Fibroblast of lung (primary cell): Measurements from ENCODE around the gene TMEM117.

Experiments used
- EZH2 ChIP-seq: IDR thresholded peaks from 2 replicates; pipeline ENCODE4 v1.5.1; 2012; ENCODE audit warnings: low read length, control low read depth, mild to moderate bottlenecking; ENCODE audit errors: missing control alignments
- TF ChIP-seq, protein P1 (sequence below), 2 donors: IDR thresholded peaks in 1 of 2; conservative IDR thresholded peaks in 1 of 2; 1 replicate in 1 of 2; 2 replicates in 1 of 2; pipeline ENCODE4 v1.5.1; 2011 to 2012; ENCODE audit warnings: low read length in 2 of 2, control low read depth in 1 of 2, inconsistent platforms in 1 of 2, low read depth in 1 of 2, mild to moderate bottlenecking in 1 of 2

GRCh38 chr12:43797561-43798217 is 38.2 kb upstream of the TMEM117 start:
- TF ChIP-seq, protein P1, sequence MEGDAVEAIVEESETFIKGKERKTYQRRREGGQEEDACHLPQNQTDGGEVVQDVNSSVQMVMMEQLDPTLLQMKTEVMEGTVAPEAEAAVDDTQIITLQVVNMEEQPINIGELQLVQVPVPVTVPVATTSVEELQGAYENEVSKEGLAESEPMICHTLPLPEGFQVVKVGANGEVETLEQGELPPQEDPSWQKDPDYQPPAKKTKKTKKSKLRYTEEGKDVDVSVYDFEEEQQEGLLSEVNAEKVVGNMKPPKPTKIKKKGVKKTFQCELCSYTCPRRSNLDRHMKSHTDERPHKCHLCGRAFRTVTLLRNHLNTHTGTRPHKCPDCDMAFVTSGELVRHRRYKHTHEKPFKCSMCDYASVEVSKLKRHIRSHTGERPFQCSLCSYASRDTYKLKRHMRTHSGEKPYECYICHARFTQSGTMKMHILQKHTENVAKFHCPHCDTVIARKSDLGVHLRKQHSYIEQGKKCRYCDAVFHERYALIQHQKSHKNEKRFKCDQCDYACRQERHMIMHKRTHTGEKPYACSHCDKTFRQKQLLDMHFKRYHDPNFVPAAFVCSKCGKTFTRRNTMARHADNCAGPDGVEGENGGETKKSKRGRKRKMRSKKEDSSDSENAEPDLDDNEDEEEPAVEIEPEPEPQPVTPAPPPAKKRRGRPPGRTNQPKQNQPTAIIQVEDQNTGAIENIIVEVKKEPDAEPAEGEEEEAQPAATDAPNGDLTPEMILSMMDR (conservative IDR thresholded peaks at IDR 0.05 in 1 of 2, IDR thresholded peaks at IDR 0.05 in 1 of 2; ENCODE audit: low read depth in 1 of 2, low read length in 2 of 2), result no peak
- no peak for TF ChIP-seq EZH2
